Measurements from ENCODE around the gene KDF1.

KDF1 gene

GRCh38 chr1:27005166-27005530 lies 44.9 kb upstream of the KDF1 start:
- no peak for DNase-seq
- no peak for TF ChIP-seq CTCF (IDR thresholded peaks at IDR 0.05; ENCODE audit: low read depth, low read length)
- Histone ChIP-seq H3K36me3 (no peaks in the 10 kb centered on the region), H3K27me3 (ENCODE audit: insufficient read depth, low read depth, severe bottlenecking) (no peaks in the 10 kb centered on the region), H3K9me3 (ENCODE audit: severe bottlenecking) (no peaks in the 10 kb centered on the region), H3K4me3 (ENCODE audit: low read depth, low read length) (no peak overlapping the region), H3K27ac (no peak overlapping the region)

GRCh38 chr1:27004471-27005165 lies 44.4 kb upstream of the KDF1 start:
- DNase-seq, result peak; percentile 75
- Histone ChIP-seq H3K27me3 (ENCODE audit: insufficient read depth, low read depth, severe bottlenecking) (no peaks in the 10 kb centered on the region), H3K27ac (no peak overlapping the region; the same call in 1 of the 2 replicates), H3K36me3 (no peaks in the 10 kb centered on the region), H3K4me3 (ENCODE audit: low read depth, low read length) (no peak overlapping the region), H3K9me3 (ENCODE audit: severe bottlenecking) (no peaks in the 10 kb centered on the region)
- no peak for TF ChIP-seq CTCF (IDR thresholded peaks at IDR 0.05; ENCODE audit: low read depth, low read length)

- Histone ChIP-seq H3K27me3 (ENCODE audit: insufficient read depth, low read depth, severe bottlenecking) (no peaks in the 10 kb centered on the region), H3K36me3 (no peaks in the 10 kb centered on the region), H3K27ac (no peak overlapping the region; the same call in 1 of the 2 replicates), H3K4me3 (ENCODE audit: low read depth, low read length) (no peak overlapping the region), H3K9me3 (ENCODE audit: severe bottlenecking) (no peaks in the 10 kb centered on the region)
- TF ChIP-seq CTCF (IDR thresholded peaks at IDR 0.05; ENCODE audit: low read depth, low read length), result no peak
- DNase-seq, result no peak
Measured at GRCh38 chr1:27003745-27004470, 43.6 kb upstream of the KDF1 start.

GRCh38 chr1:27001570-27002360 lies 41.5 kb upstream of the KDF1 start:
- Histone ChIP-seq H3K4me3 (ENCODE audit: low read depth, low read length) (no peak overlapping the region), H3K27me3 (ENCODE audit: insufficient read depth, low read depth, severe bottlenecking) (no peaks in the 10 kb centered on the region), H3K9me3 (ENCODE audit: severe bottlenecking) (no peaks in the 10 kb centered on the region), H3K36me3 (no peaks in the 10 kb centered on the region), H3K27ac (no peak overlapping the region)
- no peak for TF ChIP-seq CTCF (IDR thresholded peaks at IDR 0.05; ENCODE audit: low read depth, low read length)
- no peak for DNase-seq

GRCh38 chr1:27000817-27001460 lies 40.7 kb upstream of the KDF1 start:
- no peak for TF ChIP-seq CTCF (IDR thresholded peaks at IDR 0.05; ENCODE audit: low read depth, low read length)
- Histone ChIP-seq H3K9me3 (ENCODE audit: severe bottlenecking) (no peaks in the 10 kb centered on the region), H3K27ac (no peak overlapping the region), H3K27me3 (ENCODE audit: insufficient read depth, low read depth, severe bottlenecking) (no peaks in the 10 kb centered on the region), H3K4me3 (ENCODE audit: low read depth, low read length) (no peak overlapping the region), H3K36me3 (no peaks in the 10 kb centered on the region; the same call in 1 of the 2 replicates)
- DNase-seq, result no peak
